Stimulated activated CD8-positive, alpha-beta memory T cell treated with anti-CD3 and anti-CD28 coated beads, Interleukin-12 subunit alpha, Interleukin-12 subunit beta, amount 100 ng/mL, for 24 hours (primary cell): Measurements from ENCODE around the gene HEXIM2.
A peak's percentile ranks its signal among the peaks of the same experiment; 100 is the strongest.
"Not testable (repeated sequence)": the region's sequence is repeated elsewhere in the genome, so short reads cannot be mapped to it uniquely, and the experiment has no call there.

Experiments used
- DNase-seq: peaks from one replicate; pipeline ENCODE4 v3.0.0-alpha.2; 2020; ENCODE audit errors: extremely low read depth

HEXIM2 gene

DNA sequence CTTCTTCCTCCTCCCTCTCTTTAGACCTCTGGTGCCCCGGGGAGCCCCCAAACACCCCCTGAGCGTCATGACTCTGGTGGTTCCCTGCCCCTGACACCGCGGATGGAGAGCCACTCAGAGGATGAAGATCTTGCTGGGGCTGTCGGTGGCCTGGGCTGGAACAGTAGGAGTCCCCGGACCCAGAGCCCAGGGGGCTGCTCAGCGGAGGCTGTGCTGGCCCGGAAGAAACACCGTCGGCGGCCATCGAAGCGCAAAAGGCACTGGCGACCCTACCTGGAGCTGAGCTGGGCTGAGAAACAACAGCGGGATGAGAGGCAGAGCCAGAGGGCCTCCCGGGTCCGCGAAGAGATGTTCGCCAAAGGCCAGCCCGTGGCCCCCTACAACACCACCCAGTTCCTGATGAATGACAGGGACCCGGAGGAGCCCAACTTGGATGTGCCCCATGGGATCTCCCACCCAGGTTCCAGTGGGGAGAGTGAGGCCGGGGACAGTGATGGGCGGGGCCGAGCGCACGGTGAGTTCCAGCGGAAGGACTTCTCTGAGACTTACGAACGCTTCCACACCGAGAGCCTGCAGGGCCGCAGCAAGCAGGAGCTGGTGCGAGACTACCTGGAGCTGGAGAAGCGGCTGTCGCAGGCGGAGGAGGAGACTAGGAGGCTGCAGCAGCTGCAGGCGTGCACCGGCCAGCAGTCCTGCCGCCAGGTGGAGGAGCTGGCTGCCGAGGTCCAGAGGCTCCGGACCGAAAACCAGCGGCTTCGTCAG is 7.5 kb downstream of the HEXIM2 start:
- no peak for DNase-seq

DNA sequence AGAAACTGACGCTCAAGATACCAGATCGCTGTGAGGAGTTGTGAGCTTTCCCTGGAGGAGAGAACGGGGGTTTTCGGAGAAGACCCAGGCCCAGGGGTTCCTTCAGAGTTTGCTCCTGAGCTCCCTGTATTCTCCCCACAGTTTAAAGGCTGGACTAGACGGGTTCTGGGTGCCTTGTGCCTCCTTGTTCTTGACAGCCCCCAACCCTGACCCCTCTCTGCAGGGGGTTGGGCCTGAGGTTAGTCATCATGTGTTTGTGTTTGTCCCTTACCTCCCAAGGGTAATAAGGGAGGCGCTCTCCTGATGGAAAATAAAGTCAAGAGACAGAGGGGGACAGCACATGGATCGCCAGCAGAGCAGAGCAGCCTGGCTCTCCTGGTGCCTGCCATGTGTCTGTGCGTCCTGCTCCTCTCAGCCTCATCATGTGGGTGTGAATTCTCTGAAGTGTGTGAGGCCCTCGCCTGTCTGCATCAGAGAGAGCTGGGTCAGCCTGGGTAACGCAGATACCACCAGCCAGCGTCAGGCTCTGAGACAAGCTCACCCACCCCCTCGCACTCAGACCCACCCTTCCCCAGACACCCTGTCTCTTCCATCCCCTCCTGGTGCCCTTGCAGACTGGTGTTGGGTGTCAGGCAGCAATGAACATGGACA is 8.7 kb downstream of the HEXIM2 start:
- no peak for DNase-seq

DNA sequence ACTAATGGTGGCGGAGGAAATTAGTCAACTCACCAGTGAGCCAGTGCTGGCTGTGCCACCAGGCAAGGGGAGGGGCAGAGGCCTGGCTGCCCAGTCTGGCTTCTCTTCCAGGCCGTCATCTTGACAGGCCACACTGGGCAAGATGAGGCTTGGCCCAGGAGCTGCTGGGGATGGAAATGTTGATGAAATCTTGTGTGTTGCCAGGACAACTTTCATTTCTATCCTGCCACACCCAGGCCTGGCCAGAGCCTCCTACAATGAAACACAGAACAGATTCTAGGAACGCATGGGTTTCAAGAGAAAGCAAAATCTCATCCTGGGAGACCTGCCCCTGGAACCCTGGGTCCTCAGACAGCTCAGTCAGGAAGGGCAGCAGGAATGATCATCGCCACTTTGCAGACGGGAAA is 9.3 kb downstream of the HEXIM2 start:
- no peak for DNase-seq

DNA sequence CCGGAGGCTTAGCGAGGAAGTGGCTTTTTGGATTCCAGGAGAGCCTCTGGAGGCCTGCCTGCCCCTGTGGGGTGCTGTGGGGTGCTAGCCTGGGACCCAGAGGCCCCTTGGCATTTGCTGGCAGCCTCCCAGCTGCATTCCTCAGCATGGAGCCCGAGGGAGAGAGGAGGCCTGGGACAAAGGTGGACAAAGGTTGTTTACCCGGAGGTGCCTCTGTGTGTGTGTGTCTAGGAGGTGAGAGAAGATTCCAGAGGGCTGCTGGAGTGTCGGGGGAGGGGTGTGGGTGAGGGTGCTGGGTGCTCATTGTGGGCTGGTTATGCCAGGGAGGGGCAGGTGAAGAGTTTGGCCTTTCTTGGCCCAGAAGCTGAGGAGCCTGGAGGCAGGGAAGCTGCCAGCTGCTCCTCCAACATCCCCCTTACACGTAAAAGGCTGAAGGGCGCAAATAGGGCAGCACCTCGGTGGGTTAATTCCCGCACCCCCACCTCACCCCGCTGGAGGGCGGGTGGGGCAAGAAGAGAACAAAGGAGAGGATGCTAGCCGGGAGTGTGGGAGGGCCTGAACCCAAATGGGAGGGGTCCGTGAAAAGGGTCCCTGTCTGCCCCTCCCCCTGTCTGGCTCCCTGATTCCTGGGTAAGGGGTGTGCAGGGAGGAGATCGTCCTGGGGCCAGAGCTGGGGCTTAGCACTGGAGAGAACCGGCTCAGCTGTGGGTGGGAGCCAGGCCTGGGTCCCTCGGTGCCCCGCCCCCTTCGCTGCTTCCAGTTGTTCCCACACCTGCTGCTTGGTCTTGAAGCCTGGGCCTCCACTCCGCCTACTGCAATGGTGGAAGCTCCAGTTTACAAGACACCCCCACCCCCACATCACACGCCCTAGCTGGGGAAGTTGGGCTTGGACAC is 9.9 kb downstream of the HEXIM2 start:
- DNase-seq, result no peak

DNA sequence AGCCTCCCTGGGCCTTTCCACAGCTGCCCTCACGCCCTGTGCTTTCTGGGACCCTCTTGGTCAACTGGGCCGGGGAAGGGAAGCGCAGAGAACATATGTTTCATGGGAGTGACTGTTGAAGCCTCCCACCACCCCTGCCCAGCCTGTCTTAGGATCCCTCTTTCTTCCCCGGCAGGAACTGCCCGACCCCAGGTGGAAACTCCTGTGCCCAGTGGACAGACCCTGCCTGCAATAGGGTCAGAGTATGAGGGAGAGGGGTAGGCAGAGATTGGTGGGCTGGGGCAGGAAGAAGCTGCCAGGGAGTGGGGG is 10.5 kb downstream of the HEXIM2 start:
- DNase-seq, result no peak

DNA sequence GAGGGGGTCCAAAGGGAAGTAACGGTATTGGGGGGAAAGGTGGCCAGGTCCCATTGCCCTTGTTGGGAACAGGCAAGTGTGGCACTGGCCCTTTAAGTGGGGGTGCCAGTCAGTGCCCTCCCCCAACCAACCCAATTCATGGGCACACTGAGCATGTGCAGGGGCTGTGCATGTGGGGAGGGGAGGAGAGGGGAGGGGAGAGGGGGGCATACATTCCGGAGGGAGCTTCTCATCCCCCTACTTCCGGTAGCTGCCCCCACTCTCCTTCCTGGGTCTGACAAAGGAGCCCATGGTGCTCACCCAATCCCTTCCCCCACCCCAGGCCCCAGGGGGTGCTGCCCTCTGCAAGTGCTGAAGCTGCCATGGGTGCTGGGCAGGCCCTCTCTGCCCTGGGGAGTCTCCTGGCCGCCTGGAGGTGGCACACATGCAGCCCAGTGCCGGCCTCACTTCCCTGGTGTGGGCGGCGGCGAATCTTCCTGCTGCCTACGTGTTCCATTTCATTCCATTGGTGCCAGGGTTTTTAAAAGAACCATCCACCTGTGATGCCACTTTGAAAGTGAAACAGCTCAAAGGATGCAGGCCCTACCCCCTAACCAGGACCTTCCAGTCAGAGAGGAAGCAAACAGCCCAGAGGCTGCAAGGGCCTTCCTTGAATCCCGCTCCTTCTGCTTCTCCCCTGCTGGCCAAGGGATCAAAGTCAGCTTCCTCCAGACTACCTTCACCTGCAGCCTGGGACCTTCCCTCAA is 11.0 kb downstream of the HEXIM2 start:
- peak; percentile 26 for DNase-seq

DNA sequence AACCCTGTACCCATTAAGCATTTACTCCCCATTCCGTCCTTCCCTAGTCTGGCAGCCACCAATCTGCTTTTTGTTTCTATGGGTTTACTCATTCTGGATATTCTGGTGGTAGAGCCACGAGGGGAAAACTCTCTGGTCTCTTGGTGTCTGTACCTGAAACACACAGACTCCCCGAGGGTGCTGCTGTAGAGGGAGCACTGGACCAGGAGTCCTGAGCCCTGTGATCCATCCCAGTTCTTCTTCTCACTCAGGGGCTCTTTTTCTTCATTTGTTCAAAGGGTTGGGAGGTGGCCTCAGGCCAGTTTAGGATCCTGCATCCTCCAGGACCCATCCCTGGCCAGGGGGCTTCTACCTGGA is 14.1 kb downstream of the HEXIM2 start:
- no peak for DNase-seq

DNA sequence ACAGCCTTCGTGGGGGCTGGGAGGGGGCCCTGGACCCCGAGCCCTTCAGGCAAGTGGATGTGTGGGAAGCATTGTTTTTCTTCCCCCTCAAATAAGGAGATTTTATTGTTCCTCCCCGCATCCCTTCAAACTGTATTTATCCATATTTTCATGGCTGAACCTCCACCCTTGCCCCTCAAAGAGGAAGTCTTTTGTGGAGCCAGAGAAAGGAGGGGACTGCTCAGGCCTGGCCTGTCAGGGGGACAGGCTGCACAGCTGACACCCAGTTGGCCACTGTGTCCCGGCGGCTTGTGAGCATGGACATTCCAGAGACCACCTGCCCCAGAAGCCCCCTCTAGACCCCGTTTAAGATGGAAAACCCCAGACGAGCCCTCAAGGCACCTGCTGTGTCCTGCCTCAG is 15.9 kb downstream of the HEXIM2 start:
- no peak for DNase-seq

DNA sequence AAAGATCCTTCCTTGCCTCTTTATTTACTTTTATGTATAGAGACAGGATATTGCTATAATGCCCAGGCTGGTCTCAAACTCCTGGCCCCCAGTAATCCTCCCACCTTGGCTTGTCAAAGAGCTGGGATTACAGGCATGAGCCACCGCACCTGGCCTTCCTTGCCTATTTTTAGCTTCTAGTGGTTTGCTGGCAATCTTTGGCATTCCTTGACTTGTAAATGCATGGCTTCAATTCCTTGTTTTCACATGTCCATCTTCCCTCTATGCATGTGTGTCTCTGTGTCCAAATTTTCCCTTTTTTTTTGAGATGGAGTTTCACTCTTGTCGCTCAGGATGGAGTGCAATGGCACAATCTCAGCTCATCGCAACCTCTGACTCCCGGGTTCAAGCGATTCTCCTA is 22.5 kb downstream of the HEXIM2 start:
- no peak for DNase-seq

DNA sequence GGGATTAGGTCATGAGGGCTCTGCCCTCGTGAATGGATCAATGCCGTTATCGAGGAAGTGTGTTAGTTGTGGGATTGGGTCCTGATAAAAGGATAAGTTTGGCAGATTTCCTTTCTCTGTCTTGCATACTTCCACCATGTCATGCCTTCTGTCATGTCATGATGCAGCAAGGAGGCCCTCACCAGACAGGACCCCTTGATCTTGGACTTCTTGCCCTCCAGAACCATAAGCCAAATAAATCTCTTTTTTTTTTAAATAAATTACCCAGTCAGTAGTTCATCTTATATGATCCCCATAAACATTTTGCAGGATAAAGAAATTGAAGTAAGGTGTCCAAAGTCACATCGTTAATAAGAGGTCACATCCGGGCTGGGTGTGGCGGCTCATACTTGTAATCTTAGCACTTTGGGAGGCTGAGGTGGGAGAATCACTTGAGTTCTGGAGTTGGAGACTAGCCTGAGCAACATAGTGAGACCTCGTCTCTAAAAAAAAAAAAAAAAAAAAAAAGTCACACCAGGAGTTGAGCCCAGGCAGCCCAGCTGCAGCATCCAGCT is 25.2 kb downstream of the HEXIM2 start:
- DNase-seq, result no peak

DNA sequence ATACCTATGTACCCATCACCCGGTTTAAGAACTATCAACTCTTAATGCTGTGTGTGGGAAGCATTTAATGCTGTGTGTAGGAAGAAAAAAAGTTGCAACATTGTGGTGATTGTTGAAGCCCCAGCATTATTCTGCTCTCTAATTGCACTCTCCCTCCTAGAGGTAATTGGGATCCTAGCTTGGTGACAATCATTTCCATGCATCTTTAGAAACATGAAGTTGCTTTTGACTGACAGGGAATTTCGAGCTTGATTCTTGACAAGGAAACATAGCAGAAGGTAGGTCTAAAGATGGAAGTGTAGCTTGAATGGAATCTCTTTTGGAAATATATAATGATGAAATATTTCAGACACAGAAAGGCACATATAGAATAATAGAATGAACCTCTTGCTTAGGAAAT is 27.3 kb downstream of the HEXIM2 start:
- DNase-seq, result no peak

DNA sequence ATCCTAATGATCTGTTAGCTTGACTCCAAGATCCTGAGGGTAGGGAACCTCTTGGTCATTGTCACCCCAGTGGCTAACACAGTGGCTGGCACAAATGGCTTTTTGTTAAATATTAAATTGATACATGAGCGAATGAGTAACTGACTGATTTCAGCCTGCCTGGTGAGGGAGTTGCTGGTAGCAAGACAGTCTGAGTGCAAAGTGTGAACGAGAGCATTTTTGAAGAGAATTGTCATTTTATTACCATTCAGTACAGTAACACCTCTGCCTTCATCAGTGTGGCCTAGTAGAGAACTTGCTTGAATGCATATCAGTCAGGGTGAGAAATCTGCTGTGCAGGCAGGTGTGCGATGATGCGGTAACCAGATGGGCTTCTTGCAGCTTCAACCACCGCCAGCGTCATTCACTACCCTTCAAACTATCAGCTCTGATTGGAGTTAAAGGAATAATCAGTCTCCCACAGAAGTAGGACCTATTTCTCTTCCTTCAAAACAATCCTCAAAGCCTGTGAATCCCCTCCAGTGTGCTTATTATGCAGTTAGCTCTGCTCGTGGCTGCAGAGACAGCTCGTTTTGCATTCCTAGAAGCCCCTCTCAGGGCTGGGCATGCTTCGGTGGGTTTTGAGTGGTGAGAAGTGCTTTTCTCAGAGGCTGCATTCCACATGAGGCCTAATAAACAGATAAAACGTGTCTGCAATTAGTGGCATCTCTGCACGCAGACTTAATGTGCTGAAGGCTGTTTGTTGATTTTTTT is 29.0 kb downstream of the HEXIM2 start:
- no peak for DNase-seq

DNA sequence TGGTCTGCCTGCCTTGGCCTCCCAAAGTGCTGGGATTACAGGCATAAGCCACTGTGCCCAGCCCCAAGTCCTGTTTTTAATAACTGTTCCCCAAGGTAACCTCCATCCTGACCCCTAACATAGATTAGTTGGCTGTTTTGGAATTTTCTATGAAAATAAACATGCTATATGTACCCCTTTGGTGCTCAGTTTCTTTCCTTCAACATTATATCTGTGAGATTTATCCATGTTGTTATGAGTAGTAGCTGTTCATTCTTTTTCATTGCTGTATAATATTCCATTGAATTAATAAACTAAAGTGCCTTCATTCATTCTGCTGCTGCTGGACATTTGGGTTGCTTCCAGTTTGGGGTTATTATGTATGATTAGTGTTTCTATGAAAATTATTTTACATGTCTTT is 33.7 kb downstream of the HEXIM2 start:
- no peak for DNase-seq

DNA sequence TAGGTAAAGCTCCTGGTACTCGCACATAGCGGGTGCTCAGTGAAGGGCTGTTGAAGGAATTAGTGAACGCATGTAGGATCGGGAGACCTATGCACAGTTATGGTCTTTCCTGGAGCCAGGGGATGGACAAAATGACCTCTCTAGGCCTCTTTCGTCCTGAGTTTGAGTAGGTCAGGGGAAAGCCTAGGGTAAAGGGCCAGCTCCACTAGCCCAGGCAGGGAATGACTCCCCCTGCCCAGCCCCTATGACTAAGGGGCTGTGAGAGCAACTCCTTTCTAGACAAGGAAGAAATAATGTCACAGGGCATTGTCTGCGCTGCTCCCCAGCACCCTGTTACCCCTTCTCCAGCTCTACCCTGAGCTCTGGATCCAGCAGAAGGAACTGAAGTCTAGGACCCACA is 35.4 kb downstream of the HEXIM2 start:
- no peak for DNase-seq

DNA sequence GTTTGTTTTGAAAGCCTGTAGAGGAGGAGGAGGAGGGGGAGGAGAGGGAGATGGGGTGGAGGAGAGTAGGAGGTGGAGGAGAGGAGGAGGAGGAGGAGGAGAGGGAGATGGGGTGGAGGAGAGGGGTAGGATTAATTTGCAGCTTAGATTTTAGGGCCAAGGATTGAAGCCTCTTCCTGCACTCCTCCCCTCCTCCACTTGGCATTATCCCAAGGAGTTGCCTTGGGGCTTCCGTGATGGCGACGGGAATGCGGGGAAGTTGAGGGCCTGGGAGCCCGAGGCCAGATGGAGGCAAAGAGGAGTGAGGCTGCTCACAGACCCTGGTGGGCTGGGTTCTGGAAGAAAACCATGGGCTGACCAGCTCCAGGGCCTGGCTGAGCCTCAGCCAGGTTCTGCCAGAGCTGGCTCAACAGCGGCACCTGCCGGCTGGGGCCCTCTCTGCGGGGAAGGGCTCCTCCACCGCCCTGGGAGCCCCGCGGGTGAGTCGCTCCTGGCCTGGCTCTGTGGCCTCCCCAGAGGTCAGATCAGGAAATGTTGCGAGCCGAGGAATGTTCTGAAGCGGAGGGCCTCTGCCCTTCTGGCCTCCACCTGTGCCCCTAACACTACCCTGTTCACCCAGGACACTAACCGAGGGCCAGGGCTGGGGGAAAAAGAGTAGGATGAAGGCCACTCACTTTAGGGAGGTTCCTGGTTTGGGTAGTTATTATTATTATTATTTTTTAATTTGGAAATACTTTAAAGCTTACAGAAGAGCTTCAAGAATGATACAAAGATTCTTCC is 36.1 kb downstream of the HEXIM2 start:
- DNase-seq, result peak; percentile 69

DNA sequence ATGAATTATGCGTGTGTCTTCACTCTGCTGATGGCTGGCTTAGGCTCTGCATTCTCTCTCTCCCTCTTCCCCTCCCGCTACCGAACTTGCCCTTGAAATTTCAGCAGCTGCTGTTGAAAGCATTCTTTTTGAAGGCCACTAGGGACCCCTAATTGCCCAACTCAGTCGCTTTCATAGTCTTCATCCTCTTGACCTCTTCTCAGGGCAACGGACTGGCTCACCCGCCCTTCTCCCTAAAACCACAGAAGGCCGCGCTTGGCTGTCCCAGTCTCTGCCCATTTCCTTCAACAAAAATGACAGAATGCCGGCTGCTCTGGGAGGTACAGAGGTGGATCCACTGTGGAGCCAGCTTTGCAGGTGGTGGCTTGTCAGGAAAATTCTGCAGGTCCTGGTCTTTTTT is 39.0 kb downstream of the HEXIM2 start:
- DNase-seq, result no peak

DNA sequence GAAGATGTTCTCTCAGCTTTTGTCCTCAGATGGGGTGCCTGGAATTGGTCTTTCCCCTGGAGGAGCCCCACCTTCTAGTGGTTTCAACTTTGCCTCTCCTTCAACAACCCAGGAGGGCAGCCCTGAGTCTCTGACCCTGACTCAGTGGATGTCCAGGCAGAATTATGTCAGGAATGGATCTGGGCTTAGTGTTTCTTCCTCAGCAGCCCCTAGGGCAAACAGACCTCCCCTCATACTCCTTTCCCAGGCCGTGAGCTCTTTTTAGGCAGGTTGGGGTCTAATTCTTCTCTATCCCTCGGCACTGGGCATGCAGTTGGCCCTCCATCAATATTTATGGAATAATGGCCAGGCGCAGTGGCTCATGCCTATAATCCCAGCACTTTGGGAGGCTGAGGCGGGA is 39.8 kb downstream of the HEXIM2 start:
- DNase-seq, result no peak

DNA sequence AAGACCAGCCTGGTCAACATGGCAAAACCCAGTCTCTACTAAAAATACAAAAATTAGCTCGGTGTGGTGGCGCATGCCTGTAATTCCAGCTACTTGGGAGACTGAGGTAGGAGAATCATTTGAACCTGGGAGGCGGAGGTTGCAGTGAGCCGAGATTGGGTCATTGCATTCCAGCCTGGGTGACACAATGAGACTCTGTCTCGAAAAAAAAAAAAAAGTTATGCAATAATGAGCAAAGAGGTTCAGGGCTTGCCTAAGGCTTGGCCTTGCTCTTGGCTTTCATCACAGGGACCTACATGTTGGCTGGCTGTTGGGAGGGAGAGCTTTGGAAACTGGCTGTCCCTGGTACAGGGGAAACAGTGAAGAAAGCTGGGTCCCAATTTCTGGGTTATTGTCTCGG is 40.2 kb downstream of the HEXIM2 start:
- DNase-seq, result not testable (repeated sequence)

DNA sequence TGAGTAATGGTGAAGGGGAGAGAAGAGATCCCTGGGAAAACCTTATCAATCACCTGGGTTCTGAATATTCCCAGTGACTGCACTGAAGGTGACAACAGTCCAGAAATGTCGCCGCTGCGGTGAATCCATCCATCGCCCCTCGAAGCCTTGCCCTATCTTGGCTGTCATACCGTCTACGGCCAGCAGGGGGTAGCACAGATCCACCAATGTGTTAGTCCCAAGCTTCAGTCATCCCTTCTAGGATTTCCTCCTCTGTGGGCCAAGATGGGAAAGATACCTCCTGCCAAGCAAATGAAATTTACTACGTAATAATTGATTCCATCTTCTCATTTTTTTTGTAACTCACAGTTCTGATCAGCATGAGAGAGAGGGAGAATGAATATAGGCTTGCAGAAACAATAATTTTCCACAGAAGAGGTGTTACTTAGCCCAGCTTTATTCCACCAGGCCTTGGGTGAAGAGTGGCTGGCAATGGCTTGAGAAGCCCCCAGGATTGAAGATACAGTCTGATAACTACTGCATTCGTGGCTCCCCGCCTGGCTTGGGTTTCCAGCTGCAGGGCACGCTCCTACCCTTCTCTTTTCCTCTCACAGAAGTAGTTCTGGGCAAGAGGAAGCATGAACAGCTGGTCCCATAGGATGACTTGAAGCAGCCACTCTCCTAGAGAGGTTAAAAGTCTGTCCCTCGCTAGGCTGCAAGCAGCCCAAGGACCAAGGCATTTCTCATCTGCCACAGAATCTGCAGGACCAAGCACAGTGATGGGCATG is 57.4 kb downstream of the HEXIM2 start:
- no peak for DNase-seq
